ENCODE results near the gene SLC37A1. TPM values are rescaled to one million over a fixed set of nuclear protein-coding genes. Genes with fewer than 3 reads are reported as not detected.

The SLC37A1 gene
- total and polyA plus RNA-seq, 2 of the 13 experiments (the other 11 are each of a cell fraction or from before 2014, with no cell fraction given): 0.22 to 0.40 TPM

- no peaks in the 10 kb centered on the region for H4K20me1 ChIP-seq (ENCODE audit: insufficient read depth, low read length)
- ChIA-PET POLR2A (no interaction called here), CTCF (ENCODE audit: low intra/inter-chr PET ratio, low total read pairs) (no interaction called here)
- no peak overlapping the region for H3K4me3 ChIP-seq (replicated peaks in 1 of 3; ENCODE audit: insufficient read depth in 1 of 3, low read depth in 2 of 3, low read length in 3 of 3)
- no peak overlapping the region for H2AFZ ChIP-seq (ENCODE audit: low read length)
- TF ChIP-seq FOXK1 (CRISPR knock-in tag; IDR thresholded peaks at IDR 0.05; ENCODE audit: borderline replicate concordance, low read depth): no peak
- no peak for TF ChIP-seq ZNF343 (CRISPR knock-in tag; IDR thresholded peaks at IDR 0.05)
- TF ChIP-seq BRCA1 (CRISPR knock-in tag; IDR thresholded peaks at IDR 0.05): no peak
- TF ChIP-seq CERS6 (CRISPR knock-in tag; IDR thresholded peaks at IDR 0.05): no peak
- no peak for TF ChIP-seq PAWR (CRISPR knock-in tag; IDR thresholded peaks at IDR 0.05; ENCODE audit: borderline replicate concordance)
- no peak for TF ChIP-seq ZNF773 (CRISPR knock-in tag; IDR thresholded peaks at IDR 0.05; ENCODE audit: borderline replicate concordance)
- no peak for TF ChIP-seq MAFF (IDR thresholded peaks at IDR 0.05; ENCODE audit: low read depth, low read length)
- TF ChIP-seq MXD1 (CRISPR knock-in tag; IDR thresholded peaks at IDR 0.05): no peak
- no peak for TF ChIP-seq SALL1 (CRISPR knock-in tag; IDR thresholded peaks at IDR 0.05)
- TF ChIP-seq KDM6A (CRISPR knock-in tag; IDR thresholded peaks at IDR 0.05; ENCODE audit: low read depth): no peak
- TF ChIP-seq SALL2 (CRISPR knock-in tag; IDR thresholded peaks at IDR 0.05): no peak
- TF ChIP-seq HNF1A (IDR thresholded peaks at IDR 0.05; ENCODE audit: low read depth): no peak
- TF ChIP-seq HNF1A (CRISPR knock-in tag; IDR thresholded peaks at IDR 0.05; ENCODE audit: borderline replicate concordance): no peak
- TF ChIP-seq KAT2B (IDR thresholded peaks at IDR 0.05; ENCODE audit: borderline replicate concordance, low read depth, low read length): no peak
- TF ChIP-seq TOE1 (CRISPR knock-in tag; IDR thresholded peaks at IDR 0.05): no peak
- TF ChIP-seq CEBPB (IDR thresholded peaks at IDR 0.05; ENCODE audit: borderline replicate concordance, low read depth, low read length): no peak
- no peak for TF ChIP-seq TBL1XR1 (IDR thresholded peaks at IDR 0.05; ENCODE audit: borderline replicate concordance, low read length, partially characterized antibody)
- TF ChIP-seq ZFAT (CRISPR knock-in tag; conservative IDR thresholded peaks at IDR 0.05): no peak
- 58% methylated on average over 2 of the region's 7 CpGs for WGBS (ENCODE audit: low lambda C conversion rate)
- in situ Hi-C loops (cut with HindIII; ENCODE audit: extremely low pct_ligation_motif_present, low pct_unique_long_range_greater_than_20kb): no loop called here
- intact Hi-C loops (cut with micrococcal nuclease; ENCODE audit: unreplicated experiment): no loop called here
- H3K36me3 ChIP-seq (replicated peaks in 1 of 2; ENCODE audit: control insufficient read depth in 1 of 2, insufficient read depth in 2 of 2, low read length in 2 of 2): no peaks in the 10 kb centered on the region
- ATAC-seq (no peak), FAIRE-seq (no peak), DNase-seq (ENCODE audit: low spot score) (no peak)
- no TSS peak for BruUV-seq (replicated peaks)
- no peaks in the 10 kb centered on the region for H3K9me3 ChIP-seq (ENCODE audit: low read length)
- peaks cover 2 to 6% of the 10 kb centered on the region in 2 experiments; a peak in 2 of 5 replicates for H3K27me3 ChIP-seq (ENCODE audit: control insufficient read depth in 1 of 2, insufficient read depth in 2 of 2, low read length in 2 of 2)
- no peak overlapping the region for H3K9ac ChIP-seq (ENCODE audit: insufficient read depth, low read depth, low read length)
- no peak overlapping the region for H3K4me2 ChIP-seq (ENCODE audit: low read depth, low read length)
- H3K27ac ChIP-seq (ENCODE audit: extremely low read length, insufficient read depth, low read length): no peak overlapping the region
- peaks cover 38% of the 10 kb centered on the region for H3K4me1 ChIP-seq (ENCODE audit: insufficient read depth, low read length)
- no peaks in the 10 kb centered on the region for H3K79me2 ChIP-seq (ENCODE audit: insufficient read depth, low read length)
These were observed 9.6 kb downstream of the SLC37A1 start for GRCh38 chr21:42523211-42523610.

Data from HepG2 (cell line).